Measurements from ENCODE around the gene S1PR5. TPM values are rescaled to one million over a fixed set of nuclear protein-coding genes. Genes with fewer than 3 reads are reported as not detected.
A peak's percentile ranks its signal among the peaks of the same experiment; 100 is the strongest.

S1PR5 gene
- total RNA-seq, 1 experiment from 2014 or later = 0.57 TPM

DNA sequence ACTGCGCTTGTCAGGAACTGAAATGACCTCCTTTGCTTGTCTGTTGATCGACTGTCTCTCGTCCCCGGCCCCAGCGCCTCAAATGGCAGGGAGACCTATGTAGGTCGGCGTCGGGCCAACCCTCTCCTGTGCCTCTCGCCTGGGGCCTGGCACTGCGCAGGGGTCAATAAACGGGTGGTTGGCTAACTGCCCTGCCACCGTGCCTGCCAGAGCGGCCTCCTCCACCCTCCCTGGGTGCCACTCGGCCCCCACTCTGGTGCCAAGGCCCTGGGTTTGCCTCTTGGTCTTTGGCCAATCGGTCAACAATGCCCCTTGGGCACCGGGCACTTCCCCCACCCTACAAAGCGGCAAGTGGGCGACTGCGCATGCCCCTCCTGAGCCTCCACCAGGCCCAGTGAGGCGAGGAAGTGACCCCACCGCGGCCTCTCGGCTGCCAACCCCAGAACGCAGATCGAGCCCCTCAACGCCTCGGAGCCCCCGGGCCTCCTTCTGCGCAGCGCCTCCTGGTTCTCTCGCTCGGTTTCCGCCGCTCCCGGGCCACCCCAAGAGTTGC lies 15.2 kb downstream of the S1PR5 start:
- Mint-ChIP-seq H3K9me3 (ENCODE audit: unreplicated experiment) (no peaks in the 10 kb centered on the region), H3K4me1 (ENCODE audit: low read depth, unreplicated experiment) (peaks cover 7% of the 10 kb centered on the region), H3K27me3 (ENCODE audit: insufficient read depth, unreplicated experiment) (no peaks in the 10 kb centered on the region), H3K4me3 (ENCODE audit: unreplicated experiment) (peak overlapping the region; percentile 84), H3K27ac (ENCODE audit: unreplicated experiment) (peak overlapping the region; percentile 79), H3K36me3 (ENCODE audit: insufficient read depth, unreplicated experiment) (peaks cover 33% of the 10 kb centered on the region)
- DNase-seq = peak in 1 of 2 experiments; percentile 42
- POLR2A ChIA-PET = no interaction called here
- Histone ChIP-seq H3K9me3 (no peaks in the 10 kb centered on the region), H3K27me3 (replicated peaks; ENCODE audit: control insufficient read depth, insufficient read depth, low read length) (no peaks in the 10 kb centered on the region), H3K4me3 (ENCODE audit: low read depth, low read length) (peak overlapping the region; percentile 95), H3K36me3 (ENCODE audit: control insufficient read depth, insufficient read depth, low read length) (peaks cover 4% of the 10 kb centered on the region), H3K4me1 (peaks cover 7% of the 10 kb centered on the region)
- BruUV-seq (replicated peaks) = TSS peak; percentile 53
- TF ChIP-seq, protein P1, sequence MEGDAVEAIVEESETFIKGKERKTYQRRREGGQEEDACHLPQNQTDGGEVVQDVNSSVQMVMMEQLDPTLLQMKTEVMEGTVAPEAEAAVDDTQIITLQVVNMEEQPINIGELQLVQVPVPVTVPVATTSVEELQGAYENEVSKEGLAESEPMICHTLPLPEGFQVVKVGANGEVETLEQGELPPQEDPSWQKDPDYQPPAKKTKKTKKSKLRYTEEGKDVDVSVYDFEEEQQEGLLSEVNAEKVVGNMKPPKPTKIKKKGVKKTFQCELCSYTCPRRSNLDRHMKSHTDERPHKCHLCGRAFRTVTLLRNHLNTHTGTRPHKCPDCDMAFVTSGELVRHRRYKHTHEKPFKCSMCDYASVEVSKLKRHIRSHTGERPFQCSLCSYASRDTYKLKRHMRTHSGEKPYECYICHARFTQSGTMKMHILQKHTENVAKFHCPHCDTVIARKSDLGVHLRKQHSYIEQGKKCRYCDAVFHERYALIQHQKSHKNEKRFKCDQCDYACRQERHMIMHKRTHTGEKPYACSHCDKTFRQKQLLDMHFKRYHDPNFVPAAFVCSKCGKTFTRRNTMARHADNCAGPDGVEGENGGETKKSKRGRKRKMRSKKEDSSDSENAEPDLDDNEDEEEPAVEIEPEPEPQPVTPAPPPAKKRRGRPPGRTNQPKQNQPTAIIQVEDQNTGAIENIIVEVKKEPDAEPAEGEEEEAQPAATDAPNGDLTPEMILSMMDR (IDR thresholded peaks at IDR 0.05; ENCODE audit: insufficient read depth in 1 of 2, low read depth in 1 of 2, low read length in 1 of 2, severe bottlenecking in 1 of 2, unreplicated experiment in 1 of 2) = no peak
- CTCF ChIA-PET = interaction anchor here (1.0 kb wide), 1 partner anchor 19 kb away, joined by 7 read pairs; no protein-coding TSS in a partner anchor
- intact Hi-C loops (cut with micrococcal nuclease; ENCODE audit: unreplicated experiment) = loop anchor here (5.0 kb wide), 2 partner anchors 40 to 65 kb away; partner anchors contain the start of genes ATG4D, CDKN2D and KRI1

- CTCF ChIA-PET = no interaction called here
- Mint-ChIP-seq H3K9me3 (ENCODE audit: unreplicated experiment) (no peaks in the 10 kb centered on the region), H3K27me3 (ENCODE audit: insufficient read depth, unreplicated experiment) (no peaks in the 10 kb centered on the region), H3K4me1 (ENCODE audit: low read depth, unreplicated experiment) (peaks cover 7% of the 10 kb centered on the region), H3K4me3 (ENCODE audit: unreplicated experiment) (no peak overlapping the region), H3K27ac (ENCODE audit: unreplicated experiment) (no peak overlapping the region), H3K36me3 (ENCODE audit: insufficient read depth, unreplicated experiment) (peaks cover 45% of the 10 kb centered on the region)
- Histone ChIP-seq H3K4me3 (ENCODE audit: low read depth, low read length) (no peak overlapping the region), H3K9me3 (no peaks in the 10 kb centered on the region), H3K4me1 (peaks cover 7% of the 10 kb centered on the region), H3K27me3 (replicated peaks; ENCODE audit: control insufficient read depth, insufficient read depth, low read length) (no peaks in the 10 kb centered on the region), H3K36me3 (ENCODE audit: control insufficient read depth, insufficient read depth, low read length) (peaks cover 4% of the 10 kb centered on the region)
- TF ChIP-seq, protein P1 (IDR thresholded peaks at IDR 0.05; ENCODE audit: insufficient read depth in 1 of 2, low read depth in 1 of 2, low read length in 1 of 2, severe bottlenecking in 1 of 2, unreplicated experiment in 1 of 2) = no peak
- DNase-seq = no peak
- BruUV-seq (replicated peaks) = no TSS peak
- POLR2A ChIA-PET = no interaction called here
- intact Hi-C loops (cut with micrococcal nuclease; ENCODE audit: unreplicated experiment) = loop anchor here (5.0 kb wide), 2 partner anchors 42 to 67 kb away; partner anchors contain the start of genes ATG4D, CDKN2D and KRI1
Measured at GRCh38 chr19:10500247-10500592, 17.0 kb downstream of the S1PR5 start.

DNA sequence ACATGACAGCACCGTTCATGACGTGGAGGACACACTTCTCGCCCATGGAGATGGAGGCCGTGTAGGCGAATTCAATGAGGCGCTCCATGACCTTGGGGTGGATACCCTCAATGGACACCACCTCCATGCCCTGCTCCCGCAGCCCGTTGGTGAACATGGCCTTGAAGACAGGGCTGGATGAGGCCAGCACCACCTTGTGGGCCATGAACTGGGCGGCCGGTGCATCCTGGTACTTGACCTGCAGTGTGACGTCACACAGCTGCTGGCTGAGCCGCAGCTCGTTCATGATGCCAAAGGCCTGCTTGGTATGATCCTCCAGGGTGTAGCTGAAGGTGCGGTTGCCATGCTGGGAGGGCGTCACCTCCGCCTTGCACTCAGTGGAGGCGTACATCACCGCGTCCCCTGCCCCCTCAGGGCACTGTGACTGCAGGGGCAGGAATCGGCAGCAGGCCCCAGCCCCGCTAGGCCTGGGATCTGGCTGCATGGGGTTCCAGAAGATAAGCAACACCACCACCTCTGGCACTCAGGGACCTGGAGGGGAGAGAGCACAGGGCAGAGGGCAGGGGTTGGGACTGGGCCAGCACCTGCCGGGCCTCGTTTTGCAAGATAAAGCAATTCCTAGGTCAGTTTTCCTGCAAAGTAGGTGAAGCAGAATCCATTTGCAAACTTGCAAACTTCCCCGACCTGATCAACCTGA lies 17.5 kb downstream of the S1PR5 start:
- TF ChIP-seq, protein P1 (IDR thresholded peaks at IDR 0.05; ENCODE audit: insufficient read depth in 1 of 2, low read depth in 1 of 2, low read length in 1 of 2, severe bottlenecking in 1 of 2, unreplicated experiment in 1 of 2) = no peak
- Histone ChIP-seq H3K36me3 (ENCODE audit: control insufficient read depth, insufficient read depth, low read length) (peaks cover 4% of the 10 kb centered on the region), H3K9me3 (no peaks in the 10 kb centered on the region), H3K27me3 (replicated peaks; ENCODE audit: control insufficient read depth, insufficient read depth, low read length) (no peaks in the 10 kb centered on the region), H3K4me3 (ENCODE audit: low read depth, low read length) (no peak overlapping the region), H3K4me1 (peaks cover 7% of the 10 kb centered on the region)
- DNase-seq = no peak
- POLR2A ChIA-PET = no interaction called here
- CTCF ChIA-PET = no interaction called here
- no peak overlapping the region for H3K27ac Mint-ChIP-seq (ENCODE audit: unreplicated experiment)
- H3K27me3 Mint-ChIP-seq (ENCODE audit: insufficient read depth, unreplicated experiment) = no peaks in the 10 kb centered on the region
- peaks cover 50% of the 10 kb centered on the region for H3K36me3 Mint-ChIP-seq (ENCODE audit: insufficient read depth, unreplicated experiment)
- peaks cover 7% of the 10 kb centered on the region for H3K4me1 Mint-ChIP-seq (ENCODE audit: low read depth, unreplicated experiment)
- intact Hi-C loops (cut with micrococcal nuclease; ENCODE audit: unreplicated experiment) = loop anchor here (5.0 kb wide), 2 partner anchors 43 to 68 kb away; partner anchors contain the start of genes ATG4D, CDKN2D and KRI1
- BruUV-seq (replicated peaks) = no TSS peak
- H3K4me3 Mint-ChIP-seq (ENCODE audit: unreplicated experiment) = no peak overlapping the region
- no peaks in the 10 kb centered on the region for H3K9me3 Mint-ChIP-seq (ENCODE audit: unreplicated experiment)

Data from Caco-2 (cell line).